ENCODE results near the gene GABRG2.
"Not testable (repeated sequence)": the region's sequence is repeated elsewhere in the genome, so short reads cannot be mapped to it uniquely, and the experiment has no call there.

Gene GABRG2

GRCh38 chr5:162067655-162068411 lies at the start of gene GABRG2:
GABRG2 (plus strand) TSS chr5:162067773; CDS start chr5:162068000, 227 bp downstream.
- no peak for DNase-seq (ENCODE audit: low read depth in 2 of 2)

- DNase-seq (ENCODE audit: low read depth in 2 of 2) = no peak
Measured at GRCh38 chr5:162025312-162025711, 42.3 kb upstream of the GABRG2 start.

GRCh38 chr5:162026803-162027202 lies 40.8 kb upstream of the GABRG2 start:
- no peak for DNase-seq (ENCODE audit: low read depth in 2 of 2)

GRCh38 chr5:162037431-162037830 lies 30.1 kb upstream of the GABRG2 start:
- DNase-seq (ENCODE audit: low read depth in 2 of 2) = no peak

GRCh38 chr5:162047279-162047678 lies 20.3 kb upstream of the GABRG2 start:
- DNase-seq (ENCODE audit: low read depth in 2 of 2) = no peak

- no peak for DNase-seq (ENCODE audit: low read depth in 2 of 2)
Measured at GRCh38 chr5:162052676-162053075, 14.9 kb upstream of the GABRG2 start.

GRCh38 chr5:162055095-162055494 lies 12.5 kb upstream of the GABRG2 start:
- not testable (repeated sequence) for DNase-seq (ENCODE audit: low read depth in 2 of 2)

GRCh38 chr5:162067162-162067561 lies 411 bp upstream of the GABRG2 start:
- DNase-seq (ENCODE audit: low read depth in 2 of 2) = no peak

GRCh38 chr5:162068412-162068811 lies 839 bp downstream of the GABRG2 start:
- DNase-seq (ENCODE audit: low read depth in 2 of 2) = no peak

- DNase-seq (ENCODE audit: low read depth in 2 of 2) = no peak
Measured at GRCh38 chr5:162068936-162069335, 1.4 kb downstream of the GABRG2 start.

- no peak for DNase-seq (ENCODE audit: low read depth in 2 of 2)
Measured at GRCh38 chr5:162078805-162079204, 11.2 kb downstream of the GABRG2 start.

GRCh38 chr5:162091336-162091735 lies 23.8 kb downstream of the GABRG2 start:
- no peak for DNase-seq (ENCODE audit: low read depth in 2 of 2)

GRCh38 chr5:162096448-162096847 lies 28.9 kb downstream of the GABRG2 start:
- no peak for DNase-seq (ENCODE audit: low read depth in 2 of 2)

- DNase-seq (ENCODE audit: low read depth in 2 of 2) = no peak
Measured at GRCh38 chr5:162107591-162107990, 40.0 kb downstream of the GABRG2 start.

- DNase-seq (ENCODE audit: low read depth in 2 of 2) = no peak
Measured at GRCh38 chr5:162119801-162120200, 52.2 kb downstream of the GABRG2 start.

GRCh38 chr5:162128117-162128516 lies 60.5 kb downstream of the GABRG2 start:
- DNase-seq (ENCODE audit: low read depth in 2 of 2) = no peak

GRCh38 chr5:162132348-162132747 lies 64.8 kb downstream of the GABRG2 start:
- no peak for DNase-seq (ENCODE audit: low read depth in 2 of 2)

GRCh38 chr5:162139190-162139589 lies 71.6 kb downstream of the GABRG2 start:
- no peak for DNase-seq (ENCODE audit: low read depth in 2 of 2)

GRCh38 chr5:162154242-162154641 lies 86.7 kb downstream of the GABRG2 start:
- DNase-seq (ENCODE audit: low read depth in 2 of 2) = no peak

- DNase-seq (ENCODE audit: low read depth in 2 of 2) = no peak
Measured at GRCh38 chr5:162160401-162160800, 92.8 kb downstream of the GABRG2 start.

GRCh38 chr5:162163663-162164062 lies 96.1 kb downstream of the GABRG2 start:
- no peak for DNase-seq (ENCODE audit: low read depth in 2 of 2)

- no peak for DNase-seq (ENCODE audit: low read depth in 2 of 2)
Measured at GRCh38 chr5:162174358-162174974, 106.9 kb downstream of the GABRG2 start.

GRCh38 chr5:162187371-162187770 lies 119.8 kb downstream of the GABRG2 start:
- no peak for DNase-seq (ENCODE audit: low read depth in 2 of 2)
